Measurements from ENCODE around the gene ADAMTS2.

ADAMTS2 gene

DNA sequence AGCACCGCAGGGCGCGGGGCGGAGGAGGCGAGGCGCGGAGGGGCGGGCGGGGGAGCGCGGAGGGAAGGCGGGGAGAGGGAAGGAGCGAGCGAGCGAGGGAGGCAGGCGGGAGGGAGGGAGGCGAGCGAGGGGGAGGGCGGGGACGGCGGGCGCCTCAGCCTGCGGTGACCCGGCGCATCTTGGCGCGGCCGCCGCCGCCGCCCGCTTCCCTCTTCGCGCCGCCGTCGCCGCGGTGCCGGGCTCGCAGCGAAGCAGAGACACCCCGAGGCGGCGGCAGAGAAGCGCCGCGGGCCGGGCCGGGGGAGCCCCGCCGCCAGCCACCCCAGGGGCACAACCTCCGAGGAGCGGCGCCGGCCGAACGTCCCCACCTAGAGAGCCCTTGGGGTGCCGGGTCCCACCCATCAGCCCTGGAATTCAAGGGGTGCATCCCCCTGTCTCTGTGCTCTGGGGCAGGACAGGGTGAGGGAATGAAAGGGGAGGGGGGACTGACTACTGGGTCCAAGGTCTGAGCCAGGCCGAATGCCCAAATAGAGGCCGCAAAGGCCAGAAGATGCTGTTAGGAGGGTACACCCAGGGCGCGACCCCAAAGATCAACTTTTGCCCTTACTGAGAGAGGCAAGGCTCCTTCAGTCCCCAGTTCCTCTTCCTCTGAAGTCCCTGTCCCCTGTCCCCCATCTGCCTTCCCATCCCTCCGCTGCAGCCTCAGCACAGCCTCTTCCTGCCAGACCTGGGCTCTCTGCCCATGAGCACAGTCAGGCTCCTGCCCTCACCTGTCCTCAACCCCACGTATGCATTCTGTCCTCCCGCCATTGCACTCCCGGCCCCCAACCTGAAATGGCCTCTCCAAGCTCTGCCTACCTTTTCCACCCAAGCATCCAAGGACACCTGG, at the start of gene ADAMTS2:
Gene ADAMTS2, minus strand, starts transcription at position 29 of the 889 bp plus-strand sequence. CDS start 133 bp downstream, outside the sequence.
- DNase-seq (ENCODE audit: low spot score) = peak; percentile 48

GRCh38 chr5:179393078-179393477, 47.8 kb upstream of the ADAMTS2 start:
- DNase-seq (ENCODE audit: low spot score) = no peak

GRCh38 chr5:179387151-179388110, 42.2 kb upstream of the ADAMTS2 start:
- DNase-seq (ENCODE audit: low spot score) = no peak

DNA sequence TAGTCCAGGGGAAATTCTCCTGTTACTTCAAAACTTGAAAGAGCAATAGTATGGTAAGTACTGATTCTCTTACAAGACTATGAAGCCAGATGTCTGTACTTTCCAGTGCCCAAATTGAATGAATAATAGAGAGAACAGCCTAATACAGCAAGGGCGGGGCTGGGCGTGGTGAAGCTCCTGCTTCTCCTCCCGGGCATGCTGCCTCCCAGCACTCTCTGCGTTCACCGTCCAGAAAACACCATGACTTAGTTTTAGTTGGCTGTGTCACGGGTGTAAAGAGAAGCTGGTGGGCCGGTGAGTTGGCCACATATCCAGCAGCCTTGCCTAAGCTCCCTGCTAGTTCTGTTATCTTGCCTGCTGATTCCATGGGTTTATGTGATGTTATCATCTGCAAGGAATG, 40.7 kb upstream of the ADAMTS2 start:
- DNase-seq (ENCODE audit: low spot score) = no peak

GRCh38 chr5:179382486-179382885, 37.2 kb upstream of the ADAMTS2 start:
- DNase-seq (ENCODE audit: low spot score) = no peak

GRCh38 chr5:179381691-179382090, 36.4 kb upstream of the ADAMTS2 start:
- no peak for DNase-seq (ENCODE audit: low spot score)

- no peak for DNase-seq (ENCODE audit: low spot score)
Observed at GRCh38 chr5:179380211-179381035, 35.2 kb upstream of the ADAMTS2 start.

GRCh38 chr5:179379321-179379890, 34.1 kb upstream of the ADAMTS2 start:
- DNase-seq (ENCODE audit: low spot score) = no peak

DNA sequence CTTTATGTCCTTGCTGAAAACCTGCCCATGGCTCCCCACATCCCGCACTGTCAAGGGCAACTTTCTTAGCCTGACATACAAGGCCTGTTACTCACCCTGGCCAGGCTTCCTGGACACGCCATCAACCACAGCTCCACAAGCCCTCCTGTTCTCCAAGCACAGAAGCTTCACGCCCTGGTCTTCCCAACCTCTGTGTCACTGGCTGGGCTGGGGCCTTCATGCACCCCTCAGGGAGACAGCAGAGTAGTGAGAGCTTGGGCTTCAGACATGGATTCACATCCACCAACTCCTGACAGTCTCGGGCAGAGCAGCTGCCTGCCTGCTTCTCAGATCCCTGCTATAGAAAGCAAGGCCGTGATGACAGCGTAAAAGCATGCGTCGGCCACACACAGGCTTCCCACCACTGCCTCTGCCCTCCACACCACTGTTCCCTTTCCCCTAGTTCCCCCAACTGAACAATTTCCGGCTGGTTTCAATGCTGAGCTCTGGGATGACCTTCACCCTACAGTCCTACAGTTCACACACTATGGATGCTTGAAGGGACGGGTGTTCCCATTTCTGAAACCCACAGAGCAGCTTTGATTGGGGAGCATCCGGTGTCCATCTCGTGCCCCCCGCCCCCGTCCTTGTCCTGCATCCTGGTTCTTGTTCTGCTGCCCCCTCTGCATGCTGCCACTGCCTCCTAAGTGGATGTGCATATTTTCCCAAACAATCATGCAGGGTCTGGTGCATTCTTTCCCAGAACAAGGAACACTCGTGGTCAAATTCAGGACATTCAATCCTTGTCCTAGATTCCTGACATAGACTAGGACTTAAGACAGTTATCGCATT, 33.4 kb upstream of the ADAMTS2 start:
- DNase-seq (ENCODE audit: low spot score) = no peak

- no peak for DNase-seq (ENCODE audit: low spot score)
Observed at GRCh38 chr5:179378116-179378440, 32.8 kb upstream of the ADAMTS2 start.

GRCh38 chr5:179377421-179378115, 32.3 kb upstream of the ADAMTS2 start:
- DNase-seq (ENCODE audit: low spot score) = no peak

- DNase-seq (ENCODE audit: low spot score) = no peak
Observed at GRCh38 chr5:179376701-179377420, 31.6 kb upstream of the ADAMTS2 start.

- no peak for DNase-seq (ENCODE audit: low spot score)
Observed at GRCh38 chr5:179375831-179376365, 30.6 kb upstream of the ADAMTS2 start.

GRCh38 chr5:179375236-179375685, 30.0 kb upstream of the ADAMTS2 start:
- no peak for DNase-seq (ENCODE audit: low spot score)

DNA sequence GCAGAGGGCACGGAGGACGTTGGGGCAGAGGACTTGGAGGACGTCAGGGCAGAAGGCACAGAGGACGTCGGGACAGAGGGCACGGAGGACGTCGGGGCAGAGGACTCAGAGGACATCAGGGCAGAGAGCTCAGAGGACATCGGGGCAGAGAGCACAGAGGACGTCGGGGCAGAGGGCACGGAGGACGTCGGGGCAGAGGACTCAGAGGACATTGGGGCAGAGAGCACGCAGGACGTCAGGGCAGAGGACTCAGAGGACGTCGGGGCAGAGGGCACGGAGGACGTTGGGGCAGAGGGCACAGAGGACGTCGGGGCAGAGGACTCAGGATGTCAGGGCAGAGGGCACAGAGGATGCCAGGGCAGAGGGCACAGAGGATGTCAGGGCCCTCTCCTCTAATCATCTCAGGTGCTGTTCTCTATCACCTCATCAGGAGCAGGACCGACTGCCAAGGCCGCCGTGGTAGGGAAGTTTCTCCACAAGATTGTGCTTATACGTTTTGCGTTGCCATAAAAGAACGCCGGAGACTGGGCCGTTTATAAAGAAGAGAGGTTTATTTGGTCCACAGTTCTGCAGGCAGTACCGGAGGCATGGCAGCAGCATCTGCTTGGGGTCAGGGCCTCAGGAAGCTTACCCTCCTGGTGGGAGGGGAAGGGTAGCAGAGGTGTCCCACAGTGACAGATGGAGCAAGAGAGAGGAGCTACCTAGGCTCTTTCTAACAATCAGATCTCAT, 29.4 kb upstream of the ADAMTS2 start:
- DNase-seq (ENCODE audit: low spot score) = no peak

DNA sequence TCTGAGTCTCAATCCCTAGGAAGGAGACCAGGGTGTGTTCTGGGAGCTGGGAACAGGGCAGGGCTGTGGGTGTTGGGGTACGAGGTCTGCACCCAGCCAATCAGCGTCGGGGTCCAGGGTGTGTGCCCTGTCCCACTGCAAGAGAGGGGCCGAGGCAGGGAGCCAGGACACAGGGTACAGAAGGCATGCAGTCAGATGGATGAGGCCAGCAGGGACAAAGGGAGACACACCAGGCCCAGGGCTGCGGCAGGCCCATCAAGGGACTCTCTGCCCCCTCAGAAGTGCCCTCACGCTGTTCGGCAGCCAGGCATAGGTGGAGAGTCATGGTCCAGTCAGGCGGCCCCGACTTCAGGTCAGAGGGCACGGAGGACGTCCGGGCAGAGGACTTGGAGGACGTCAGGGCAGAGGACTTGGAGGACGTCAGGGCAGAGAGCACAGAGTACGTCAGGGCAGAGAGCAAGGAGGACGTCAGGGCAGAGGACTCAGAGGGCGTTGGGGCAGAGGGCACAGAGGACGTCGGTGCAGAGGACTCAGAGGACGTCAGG, 28.8 kb upstream of the ADAMTS2 start:
- no peak for DNase-seq (ENCODE audit: low spot score)

DNA sequence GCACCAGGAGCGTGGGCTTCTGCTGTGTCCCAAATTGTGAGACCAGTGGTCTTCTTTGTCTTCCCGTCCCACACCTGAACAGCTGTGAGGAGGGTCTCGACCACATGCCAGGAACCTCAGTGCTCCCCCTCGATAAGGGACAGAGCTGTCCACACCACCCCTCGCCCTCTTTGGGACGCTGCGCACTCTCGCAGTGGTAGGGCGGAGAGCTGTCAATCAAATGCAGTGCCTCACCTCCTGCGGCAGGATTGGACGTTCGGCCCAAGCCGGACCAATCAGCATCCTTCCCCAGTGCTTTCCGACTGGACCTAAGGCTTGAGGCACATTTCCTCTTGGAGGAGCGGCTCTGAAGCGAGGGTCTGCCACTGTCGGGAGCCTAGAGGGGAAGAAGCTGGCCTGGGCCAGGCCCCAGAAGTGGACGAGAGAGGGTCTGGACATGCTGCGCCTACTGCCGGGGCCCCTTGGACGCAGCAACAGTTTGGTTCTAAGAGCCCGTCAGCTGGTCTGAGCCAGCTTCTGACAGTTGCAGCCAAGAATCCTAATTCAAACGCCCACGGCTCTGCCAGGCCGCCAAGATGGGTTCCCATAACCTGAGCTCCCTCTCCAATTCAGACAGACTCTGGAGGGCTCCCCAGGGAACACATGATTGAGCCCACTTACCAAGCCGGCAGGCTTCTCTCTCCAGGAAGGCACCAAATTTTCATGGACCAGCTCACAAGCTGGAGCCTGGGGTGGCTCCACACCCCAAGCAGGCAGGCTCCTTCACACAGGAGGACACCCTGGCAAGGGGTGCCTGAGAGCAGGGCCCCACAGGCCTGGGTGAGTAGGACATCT, 28.1 kb upstream of the ADAMTS2 start:
- DNase-seq (ENCODE audit: low spot score) = no peak
